GM12864 (cell line): ENCODE data around the gene MROH7.

Experiments
- DNase-seq: peaks from one replicate; pipeline ENCODE4 v3.0.0-alpha.2; 2011; ENCODE audit warnings: low read depth
- H3K4me3 ChIP-seq: 2 replicates; pipeline ENCODE4 v1.5.1; 2011; ENCODE audit warnings: mild to moderate bottlenecking, low read depth, low read length, control low read depth
- TF ChIP-seq, protein P1 (sequence below): IDR thresholded peaks from 2 replicates; pipeline ENCODE4 v1.5.1; 2011; ENCODE audit warnings: low read depth, mild to moderate bottlenecking, moderate library complexity, low read length, control low read depth, inconsistent platforms; ENCODE audit errors: missing control alignments

The MROH7 gene

DNA sequence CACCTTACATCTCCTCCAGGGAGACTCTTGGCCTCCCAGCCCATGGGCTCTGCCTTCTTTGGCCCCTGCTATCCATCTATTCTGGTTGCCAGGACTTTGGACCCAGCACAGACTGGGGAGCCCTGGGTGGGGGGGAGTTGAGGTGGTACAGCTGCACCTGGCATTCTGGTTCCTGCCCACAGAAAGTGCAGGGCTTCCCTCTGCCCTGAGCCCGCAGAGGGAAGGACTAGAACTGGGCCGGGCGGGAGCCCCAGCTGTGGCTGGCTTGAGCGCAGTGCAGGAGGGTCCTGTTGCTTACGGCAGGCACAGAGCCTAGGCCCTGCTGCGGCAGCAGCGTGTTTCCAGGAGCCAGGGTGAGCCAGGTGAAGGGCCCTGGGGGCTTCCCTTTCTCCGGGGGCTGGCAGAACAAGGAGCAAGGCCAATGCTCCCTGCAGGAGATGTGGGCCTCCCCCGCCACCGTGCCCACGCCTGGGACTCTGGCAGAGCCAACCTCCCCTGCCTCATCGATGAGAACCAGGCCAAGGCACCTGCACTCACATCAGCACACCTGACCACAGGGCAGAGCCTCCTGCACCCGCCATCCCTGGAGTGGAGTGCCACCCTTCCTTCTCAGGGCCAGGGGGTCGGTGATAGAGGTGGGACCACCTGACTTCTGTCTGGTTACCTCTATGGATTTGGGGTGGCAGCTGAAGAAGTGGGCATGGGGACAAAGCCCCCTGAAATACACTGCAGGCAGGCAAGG is 106.7 kb downstream of the MROH7 start:
- DNase-seq: no peak
- TF ChIP-seq, protein P1, sequence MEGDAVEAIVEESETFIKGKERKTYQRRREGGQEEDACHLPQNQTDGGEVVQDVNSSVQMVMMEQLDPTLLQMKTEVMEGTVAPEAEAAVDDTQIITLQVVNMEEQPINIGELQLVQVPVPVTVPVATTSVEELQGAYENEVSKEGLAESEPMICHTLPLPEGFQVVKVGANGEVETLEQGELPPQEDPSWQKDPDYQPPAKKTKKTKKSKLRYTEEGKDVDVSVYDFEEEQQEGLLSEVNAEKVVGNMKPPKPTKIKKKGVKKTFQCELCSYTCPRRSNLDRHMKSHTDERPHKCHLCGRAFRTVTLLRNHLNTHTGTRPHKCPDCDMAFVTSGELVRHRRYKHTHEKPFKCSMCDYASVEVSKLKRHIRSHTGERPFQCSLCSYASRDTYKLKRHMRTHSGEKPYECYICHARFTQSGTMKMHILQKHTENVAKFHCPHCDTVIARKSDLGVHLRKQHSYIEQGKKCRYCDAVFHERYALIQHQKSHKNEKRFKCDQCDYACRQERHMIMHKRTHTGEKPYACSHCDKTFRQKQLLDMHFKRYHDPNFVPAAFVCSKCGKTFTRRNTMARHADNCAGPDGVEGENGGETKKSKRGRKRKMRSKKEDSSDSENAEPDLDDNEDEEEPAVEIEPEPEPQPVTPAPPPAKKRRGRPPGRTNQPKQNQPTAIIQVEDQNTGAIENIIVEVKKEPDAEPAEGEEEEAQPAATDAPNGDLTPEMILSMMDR: no peak
- no peak overlapping the region for H3K4me3 ChIP-seq

GRCh38 chr1:54750596-54750995 is 109.0 kb downstream of the MROH7 start:
- H3K4me3 ChIP-seq: no peak overlapping the region
- no peak for DNase-seq
- TF ChIP-seq, protein P1: no peak

DNA sequence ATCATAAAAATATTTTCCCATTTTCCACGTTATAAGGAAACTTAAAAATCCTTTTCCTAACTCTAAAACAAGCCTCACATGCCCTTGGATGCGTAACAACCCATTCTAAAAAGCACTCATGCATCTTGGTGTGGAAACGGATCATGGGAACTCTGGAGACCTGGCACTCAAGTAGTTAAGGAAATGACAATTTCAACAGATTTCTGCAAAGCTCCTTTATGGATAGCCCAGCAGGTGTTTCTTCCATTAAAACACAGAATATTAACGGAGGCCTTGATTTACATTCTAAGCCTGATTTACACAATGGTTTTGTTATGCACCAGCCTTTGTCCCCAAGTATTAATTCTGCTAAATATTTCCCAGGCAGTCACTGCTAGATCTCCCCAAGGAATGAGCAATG is 109.8 kb downstream of the MROH7 start:
- H3K4me3 ChIP-seq: no peak overlapping the region
- no peak for DNase-seq
- TF ChIP-seq, protein P1: no peak

DNA sequence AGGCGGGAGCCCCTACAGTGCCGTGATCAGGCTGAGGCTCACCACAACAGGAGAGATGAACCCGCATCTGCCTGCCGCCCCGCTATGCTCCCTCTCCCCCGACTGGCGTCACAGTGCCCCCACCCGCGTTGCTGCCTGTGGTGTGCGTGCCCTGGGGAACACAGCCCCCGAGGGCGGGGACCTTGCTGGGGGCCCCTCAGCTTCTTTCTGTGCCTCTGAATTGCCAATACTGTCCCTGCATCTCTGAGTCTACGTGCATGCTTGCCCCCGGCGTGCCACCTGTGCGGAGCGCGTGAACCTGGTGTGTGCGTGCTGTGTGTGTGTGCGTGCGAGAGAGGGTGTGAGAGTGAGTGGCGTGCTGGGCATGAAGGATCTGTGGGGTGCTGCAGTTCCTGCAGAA is 112.5 kb downstream of the MROH7 start:
- H3K4me3 ChIP-seq: no peak overlapping the region
- TF ChIP-seq, protein P1: no peak
- no peak for DNase-seq

GRCh38 chr1:54754486-54755285 is 113.1 kb downstream of the MROH7 start:
- TF ChIP-seq, protein P1: no peak

DNA sequence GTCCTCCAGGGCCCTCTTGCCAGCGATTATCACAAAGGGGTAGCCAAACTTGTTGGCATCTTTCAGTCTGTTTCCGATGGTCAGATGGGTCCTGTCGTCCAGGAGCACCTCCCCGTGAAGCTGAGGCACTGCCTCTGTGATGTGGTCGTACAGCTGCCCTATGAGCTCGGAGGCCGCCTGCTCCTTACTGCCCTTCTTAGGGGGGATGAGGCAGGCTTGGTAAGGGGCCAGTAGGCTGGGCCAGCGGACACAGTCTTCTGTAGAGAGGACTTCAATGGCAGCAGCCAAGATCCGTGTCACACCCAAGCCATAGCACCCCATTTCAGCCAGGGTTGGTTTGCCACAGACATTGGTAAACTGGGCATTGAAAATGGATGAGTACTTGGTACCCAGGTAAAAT is 116.2 kb downstream of the MROH7 start:
- DNase-seq: no peak

More at GRCh38 chr1:54754486-54755285, 113.1 kb downstream of the MROH7 start:
- no peak overlapping the region for H3K4me3 ChIP-seq
- no peak for DNase-seq

More for the DNA sequence above, 116.2 kb downstream of the MROH7 start:
- no peak overlapping the region for H3K4me3 ChIP-seq
- TF ChIP-seq, protein P1: no peak
